Thoracic aorta (tissue), 2 donors: ENCODE data around the gene PRKN. TPM values are rescaled to one million over a fixed set of nuclear protein-coding genes. Genes with fewer than 3 reads are reported as not detected.
"Not testable (repeated sequence)": the region's sequence is repeated elsewhere in the genome, so short reads cannot be mapped to it uniquely, and the experiment has no call there.

Experiments
- ATAC-seq: fragments of 150-250 bp; one replicate; pipeline ENCODE4 v1.8.0; 2017; ENCODE audit warnings: low read depth; ENCODE audit not compliant: insufficient number of reproducible peaks, low FRiP score
- DNase-seq: peaks from one replicate; pipeline ENCODE4 v3.0.0-alpha.2; 2020; ENCODE audit warnings: low spot score
- H3K27ac ChIP-seq, 2 donors: fragments of 200-600 bp; sonication (generic); 1 replicate in 1 of 2; 2 replicates in 1 of 2; pipeline ENCODE4 v1.5.1; 2016; ENCODE audit warnings: mild to moderate bottlenecking in 2 of 2, moderate library complexity in 2 of 2
- H3K27me3 ChIP-seq: fragments of 200-600 bp; sonication (generic); replicated peaks from 2 replicates; pipeline ENCODE4 v1.6.0; 2016; ENCODE audit warnings: mild to moderate bottlenecking; ENCODE audit not compliant: insufficient read depth
- H3K36me3 ChIP-seq: fragments of 200-600 bp; sonication (generic); one replicate; pipeline ENCODE4 v1.5.1; 2016
- H3K4me1 ChIP-seq, 2 donors: fragments of 200-600 bp; sonication (generic); 1 replicate in 1 of 2; 2 replicates in 1 of 2; pipeline versions ENCODE4 v1.5.1 to v1.6.0; 2016; ENCODE audit warnings: low read depth in 2 of 2, mild to moderate bottlenecking in 1 of 2; ENCODE audit not compliant: control insufficient read depth in 1 of 2
- H3K4me3 ChIP-seq: fragments of 200-600 bp; sonication (generic); 2 replicates; pipeline ENCODE4 v1.5.1; 2016; ENCODE audit warnings: mild to moderate bottlenecking
- H3K9me3 ChIP-seq: fragments of 200-600 bp; sonication (generic); 2 replicates; pipeline ENCODE4 v1.5.1; 2016
- CTCF ChIP-seq: fragments of 200-600 bp; sonication (generic); IDR thresholded peaks from one replicate; pipeline ENCODE4 v1.5.1; 2019; ENCODE audit warnings: antibody characterized with exemption
- total RNA-seq, 2 donors: library from RNA; depleted of rRNA; stranded (reverse); fragments of >200 nt; gene quantifications; one replicate each; pipeline versions ENCODE4 v1.1.0 to v1.2.3, GENCODE V29; 2016

Gene PRKN
- total RNA-seq, 2 donors from 2014 or later, result 10.4 to 23.8 TPM

GRCh38 chr6:161496941-161497340, 1230.6 kb downstream of the PRKN start:
- no peaks in the 10 kb centered on the region for H3K9me3 ChIP-seq
- H3K4me1 ChIP-seq, result no peaks in the 10 kb centered on the region
- H3K36me3 ChIP-seq, result no peaks in the 10 kb centered on the region
- H3K27ac ChIP-seq, result no peak overlapping the region
- ATAC-seq (no peak), DNase-seq (no peak)
- no peak overlapping the region for H3K4me3 ChIP-seq
- TF ChIP-seq CTCF, result no peak
- H3K27me3 ChIP-seq, result no peaks in the 10 kb centered on the region

- not testable (repeated sequence) for H3K27ac ChIP-seq, ATAC-seq, DNase-seq, H3K4me1 ChIP-seq, H3K9me3 ChIP-seq, H3K27me3 ChIP-seq, H3K4me3 ChIP-seq, H3K36me3 ChIP-seq
Observed at GRCh38 chr6:161496271-161496670, 1231.3 kb downstream of the PRKN start.

GRCh38 chr6:161494566-161494965, 1233.0 kb downstream of the PRKN start:
- no peak overlapping the region for H3K27ac ChIP-seq
- H3K27me3 ChIP-seq, result no peaks in the 10 kb centered on the region
- no peaks in the 10 kb centered on the region for H3K9me3 ChIP-seq
- H3K4me3 ChIP-seq, result no peak overlapping the region
- no peaks in the 10 kb centered on the region for H3K4me1 ChIP-seq
- TF ChIP-seq CTCF, result no peak
- no peaks in the 10 kb centered on the region for H3K36me3 ChIP-seq
- DNase-seq, result no peak
- ATAC-seq, result no peak

GRCh38 chr6:161493576-161494118, 1233.9 kb downstream of the PRKN start:
- no peak for DNase-seq
- H3K27ac ChIP-seq, result no peak overlapping the region

GRCh38 chr6:161489626-161490306, 1237.8 kb downstream of the PRKN start:
- H3K36me3 ChIP-seq, result no peaks in the 10 kb centered on the region
- no peak overlapping the region for H3K4me3 ChIP-seq
- no peak overlapping the region for H3K27ac ChIP-seq
- no peaks in the 10 kb centered on the region for H3K9me3 ChIP-seq
- no peak for TF ChIP-seq CTCF
- ATAC-seq, result no peak
- H3K27me3 ChIP-seq, result no peaks in the 10 kb centered on the region
- no peaks in the 10 kb centered on the region for H3K4me1 ChIP-seq
- no peak for DNase-seq

More at GRCh38 chr6:161493576-161494118, 1233.9 kb downstream of the PRKN start:
- TF ChIP-seq CTCF, result no peak
- no peak for ATAC-seq
- no peak overlapping the region for H3K4me3 ChIP-seq
- H3K36me3 ChIP-seq, result no peaks in the 10 kb centered on the region
- no peaks in the 10 kb centered on the region for H3K4me1 ChIP-seq
- no peaks in the 10 kb centered on the region for H3K27me3 ChIP-seq
- no peaks in the 10 kb centered on the region for H3K9me3 ChIP-seq
